ENCODE measurements around the gene ABHD12.
"Not testable (repeated sequence)": the region's sequence is repeated elsewhere in the genome, so short reads cannot be mapped to it uniquely, and the experiment has no call there.

Gene ABHD12

DNA sequence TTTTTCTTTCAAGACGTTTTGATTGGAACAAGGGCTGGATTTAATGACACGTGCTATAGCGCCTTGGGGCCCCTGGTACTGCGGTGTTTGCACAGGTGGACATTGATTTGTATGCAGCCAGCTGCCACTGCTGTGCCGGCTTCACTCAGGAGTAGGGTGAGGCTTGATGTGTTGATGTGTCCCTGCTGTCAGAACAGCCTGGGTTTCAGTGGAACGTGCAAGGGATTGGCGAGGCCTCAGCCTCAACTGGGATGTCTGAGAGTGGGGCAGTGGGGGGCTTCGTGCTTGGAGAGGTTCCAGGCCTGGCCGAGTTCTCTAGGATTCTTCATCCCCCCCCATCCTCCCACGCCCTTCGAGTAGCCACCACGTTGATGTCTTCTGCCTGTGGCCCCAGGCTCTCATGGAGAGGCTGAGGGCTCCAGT is 119.8 kb downstream of the ABHD12 start:
- no peak overlapping the region for H3K4me3 ChIP-seq (ENCODE audit: low read depth, low read length)
- TF ChIP-seq, protein P1, sequence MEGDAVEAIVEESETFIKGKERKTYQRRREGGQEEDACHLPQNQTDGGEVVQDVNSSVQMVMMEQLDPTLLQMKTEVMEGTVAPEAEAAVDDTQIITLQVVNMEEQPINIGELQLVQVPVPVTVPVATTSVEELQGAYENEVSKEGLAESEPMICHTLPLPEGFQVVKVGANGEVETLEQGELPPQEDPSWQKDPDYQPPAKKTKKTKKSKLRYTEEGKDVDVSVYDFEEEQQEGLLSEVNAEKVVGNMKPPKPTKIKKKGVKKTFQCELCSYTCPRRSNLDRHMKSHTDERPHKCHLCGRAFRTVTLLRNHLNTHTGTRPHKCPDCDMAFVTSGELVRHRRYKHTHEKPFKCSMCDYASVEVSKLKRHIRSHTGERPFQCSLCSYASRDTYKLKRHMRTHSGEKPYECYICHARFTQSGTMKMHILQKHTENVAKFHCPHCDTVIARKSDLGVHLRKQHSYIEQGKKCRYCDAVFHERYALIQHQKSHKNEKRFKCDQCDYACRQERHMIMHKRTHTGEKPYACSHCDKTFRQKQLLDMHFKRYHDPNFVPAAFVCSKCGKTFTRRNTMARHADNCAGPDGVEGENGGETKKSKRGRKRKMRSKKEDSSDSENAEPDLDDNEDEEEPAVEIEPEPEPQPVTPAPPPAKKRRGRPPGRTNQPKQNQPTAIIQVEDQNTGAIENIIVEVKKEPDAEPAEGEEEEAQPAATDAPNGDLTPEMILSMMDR (conservative IDR thresholded peaks at IDR 0.05; ENCODE audit: low read depth, low read length) = no peak
- DNase-seq (ENCODE audit: low read depth) = no peak

DNA sequence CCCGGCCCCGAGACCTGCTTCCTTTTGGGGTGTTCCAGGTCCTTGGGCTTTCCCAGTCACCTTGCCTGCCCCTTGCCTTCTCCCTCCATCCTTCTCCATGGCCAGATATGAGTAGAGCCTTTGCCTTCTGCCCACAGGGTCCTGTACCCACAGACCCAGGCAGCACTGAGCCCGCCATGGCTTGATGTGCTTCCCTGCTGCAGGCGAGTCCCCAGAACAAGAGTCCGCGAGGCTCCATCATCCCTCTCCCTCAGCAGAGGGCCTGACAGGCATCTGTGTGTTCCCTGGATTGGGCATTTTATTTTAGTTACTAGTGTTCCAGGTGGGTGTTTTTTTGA is 120.8 kb downstream of the ABHD12 start:
- DNase-seq (ENCODE audit: low read depth) = no peak
- TF ChIP-seq, protein P1 (conservative IDR thresholded peaks at IDR 0.05; ENCODE audit: low read depth, low read length) = no peak

DNA sequence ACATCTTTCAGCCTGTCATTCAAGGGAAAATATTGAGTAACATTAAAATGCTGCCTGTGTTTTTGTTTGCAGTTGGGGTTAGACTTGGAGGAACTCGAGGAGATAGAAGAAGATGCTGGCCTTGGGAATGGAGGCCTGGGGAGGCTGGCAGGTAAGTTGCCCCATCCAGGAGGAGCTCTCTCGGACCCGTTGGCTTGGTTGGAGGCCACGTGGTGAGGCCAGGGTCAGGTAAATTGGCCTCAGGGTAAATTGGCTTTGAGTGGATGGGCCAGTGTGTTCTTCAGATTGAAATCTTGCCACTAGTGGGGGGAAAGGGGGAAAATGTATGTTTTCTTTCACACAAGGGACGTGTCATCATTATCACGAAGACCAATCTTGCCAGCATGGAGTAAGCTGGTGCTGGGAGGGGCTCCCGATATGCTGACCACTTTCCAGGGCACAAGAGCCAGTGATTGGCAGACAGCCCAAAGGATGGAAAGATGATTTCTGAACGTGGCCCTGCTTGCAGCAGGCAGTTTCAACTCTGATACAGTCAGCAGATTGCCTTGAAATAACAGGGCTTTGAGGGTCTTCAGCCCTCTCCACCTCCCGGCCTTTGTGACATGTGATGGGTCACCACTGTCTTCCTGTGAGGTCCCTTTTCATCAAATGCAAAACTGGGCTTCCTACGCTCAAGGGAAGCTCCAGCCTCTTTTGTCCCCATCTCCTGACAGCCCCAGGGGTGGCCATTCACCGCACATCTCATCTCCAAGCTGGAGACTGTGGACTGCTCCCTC is 121.4 kb downstream of the ABHD12 start:
- H3K4me3 ChIP-seq (ENCODE audit: low read depth, low read length) = no peak overlapping the region
- no peak for DNase-seq (ENCODE audit: low read depth)
- TF ChIP-seq, protein P1 (conservative IDR thresholded peaks at IDR 0.05; ENCODE audit: low read depth, low read length) = no peak

More for the DNA sequence above, 120.8 kb downstream of the ABHD12 start:
- no peak overlapping the region for H3K4me3 ChIP-seq (ENCODE audit: low read depth, low read length)

DNA sequence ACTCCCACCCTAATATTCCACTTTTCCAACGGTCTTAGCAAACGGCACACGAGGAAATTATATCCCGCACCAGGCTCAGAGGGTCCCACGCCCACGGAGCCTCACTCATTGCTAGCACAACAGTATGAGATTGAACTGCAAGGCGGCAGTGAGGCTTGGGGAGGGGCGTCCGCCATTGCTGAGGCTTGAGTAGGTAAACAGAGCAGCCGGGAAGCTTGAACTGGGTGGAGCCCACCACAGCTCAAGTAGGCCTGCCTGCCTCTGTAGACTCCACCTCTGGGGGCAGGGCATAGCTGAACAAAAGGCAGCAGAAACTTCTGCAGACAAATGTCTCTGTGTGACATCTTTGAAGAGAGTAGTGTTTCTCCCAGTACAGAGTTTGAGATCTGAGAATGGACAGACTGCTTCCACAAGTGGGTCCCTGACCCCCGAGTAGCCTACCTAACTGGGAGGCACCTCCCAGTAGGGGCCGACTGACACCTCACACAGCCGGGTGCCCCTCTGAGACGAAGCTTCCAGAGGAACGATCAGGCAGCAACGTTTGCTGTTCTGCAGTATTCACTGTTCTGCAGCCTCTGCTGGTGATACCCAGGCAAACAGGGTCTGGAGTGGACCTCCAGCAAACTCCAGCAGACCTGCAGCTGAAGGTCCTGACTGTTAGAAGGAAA is 129.7 kb downstream of the ABHD12 start:
- H3K4me3 ChIP-seq (ENCODE audit: low read depth, low read length); DNase-seq (ENCODE audit: low read depth): not testable (repeated sequence)

DNA sequence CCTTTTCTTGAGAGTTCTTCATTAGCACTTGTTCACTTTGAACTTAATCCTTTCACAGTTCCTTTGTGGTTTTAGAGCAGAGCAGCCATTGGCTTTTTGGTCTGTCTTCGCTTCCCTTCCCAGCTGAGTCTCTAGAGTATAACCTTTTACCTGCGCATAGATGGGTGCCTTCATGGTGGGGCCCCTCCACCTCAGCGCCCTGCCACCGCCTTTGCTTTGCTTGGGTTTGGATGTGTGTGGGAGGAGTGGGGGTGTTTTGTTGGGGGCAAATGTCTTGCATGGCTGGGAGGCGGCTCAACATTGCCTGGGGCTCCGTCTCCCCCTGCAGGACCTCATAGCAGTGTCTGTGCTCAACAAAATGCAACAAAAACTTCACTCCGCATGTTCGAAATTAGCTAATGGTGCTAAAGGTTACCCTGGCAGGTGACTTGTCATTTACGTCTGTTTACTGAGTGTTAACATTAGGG is 130.8 kb downstream of the ABHD12 start:
- TF ChIP-seq, protein P1 (conservative IDR thresholded peaks at IDR 0.05; ENCODE audit: low read depth, low read length) = peak; percentile 9
- H3K4me3 ChIP-seq (ENCODE audit: low read depth, low read length) = no peak overlapping the region
- DNase-seq (ENCODE audit: low read depth) = no peak

DNA sequence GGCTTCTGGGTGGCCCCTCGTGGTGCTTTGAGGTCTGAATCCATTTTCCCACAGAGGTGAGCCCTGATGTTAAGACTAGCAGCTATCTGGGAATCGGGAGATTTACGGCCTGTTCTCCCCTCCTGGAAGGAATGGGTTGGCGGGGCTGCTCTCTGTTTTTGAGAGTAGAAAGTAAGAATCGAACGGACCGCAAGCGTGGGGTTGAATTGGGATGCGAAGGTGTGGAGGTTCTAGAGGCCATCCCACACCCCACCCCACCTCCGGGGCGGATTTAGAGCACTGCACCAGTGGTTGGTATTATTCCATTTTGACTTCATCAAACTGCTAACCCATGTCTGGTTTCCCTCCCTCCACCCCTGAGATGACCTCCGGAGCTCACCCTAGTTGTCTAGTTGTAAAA is 131.3 kb downstream of the ABHD12 start:
- H3K4me3 ChIP-seq (ENCODE audit: low read depth, low read length) = no peak overlapping the region
- TF ChIP-seq, protein P1 (conservative IDR thresholded peaks at IDR 0.05; ENCODE audit: low read depth, low read length) = no peak
- DNase-seq (ENCODE audit: low read depth) = no peak

DNA sequence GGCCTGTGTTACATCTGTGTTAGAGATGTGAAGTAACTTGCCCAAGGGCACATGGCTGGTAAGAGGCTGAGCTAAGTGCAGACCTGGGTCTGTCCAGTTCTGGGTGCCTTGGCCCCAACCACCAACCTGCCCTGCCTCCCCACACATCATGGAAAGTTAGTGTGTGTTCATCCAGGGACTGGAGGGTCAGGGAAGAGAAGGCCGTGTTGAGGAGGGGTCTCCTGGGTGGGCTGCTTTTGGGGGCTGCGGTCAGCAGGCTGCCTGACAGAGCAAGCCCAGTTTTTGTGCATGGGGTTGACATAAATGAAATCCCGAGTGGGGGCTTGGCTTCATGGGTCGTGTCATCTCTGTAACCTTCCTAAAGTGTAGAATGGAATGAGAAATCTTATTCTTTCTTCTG is 131.8 kb downstream of the ABHD12 start:
- no peak overlapping the region for H3K4me3 ChIP-seq (ENCODE audit: low read depth, low read length)
- TF ChIP-seq, protein P1 (conservative IDR thresholded peaks at IDR 0.05; ENCODE audit: low read depth, low read length) = no peak
- DNase-seq (ENCODE audit: low read depth) = no peak

All from choroid plexus epithelial cell (primary cell).